HG02610 (cell line): ENCODE data around the gene PRKAG1.

Experiments
- ATAC-seq: cut with Tn5 transposase; IDR thresholded peaks from one replicate; pipeline ENCODE4 v1.9.1; 2021; ENCODE audit warnings: mild to moderate bottlenecking, moderate library complexity; ENCODE audit not compliant: unreplicated experiment

Gene PRKAG1

DNA sequence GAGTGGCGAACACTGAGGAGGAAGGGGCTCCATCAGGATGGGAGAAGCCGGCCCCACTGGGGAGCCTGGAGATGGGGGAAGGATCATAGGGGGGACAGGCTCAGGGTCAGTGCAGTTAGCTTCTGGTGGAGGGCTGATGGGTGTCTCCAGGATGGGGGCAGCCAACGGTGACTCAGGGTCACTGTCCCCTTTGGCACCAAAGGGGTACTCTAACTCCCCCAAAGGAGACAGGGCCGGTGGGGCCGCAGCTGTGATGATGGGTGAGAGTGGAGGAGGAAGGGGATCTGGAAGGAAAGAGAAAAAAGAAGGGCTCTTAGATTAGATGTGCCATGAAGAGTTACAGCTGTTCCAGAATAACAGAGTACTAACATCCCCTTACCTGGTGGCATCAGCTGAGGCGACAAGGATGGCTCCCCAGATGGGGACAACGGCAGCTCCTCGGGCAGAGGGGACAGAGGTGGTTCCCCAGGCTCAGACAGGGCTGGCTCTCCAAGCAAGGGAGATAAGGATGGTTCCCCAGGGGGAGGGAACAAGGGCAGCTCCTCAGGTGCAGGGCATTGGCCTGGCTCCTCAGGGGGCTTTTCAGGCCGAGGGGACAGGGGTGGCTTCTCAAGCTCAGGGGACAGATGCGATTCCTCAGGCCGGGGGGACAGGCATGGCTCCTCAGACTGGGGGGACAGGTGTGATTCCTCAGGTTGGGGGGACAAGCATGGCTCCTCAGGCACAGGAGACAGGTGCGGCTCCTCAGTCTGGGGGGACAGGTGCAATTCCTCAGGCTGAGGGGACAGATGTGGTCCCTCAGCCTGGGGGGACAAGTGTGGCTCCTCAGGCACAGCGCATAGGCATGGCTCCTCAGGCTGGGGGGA is 32.2 kb upstream of the PRKAG1 start:
- no peak for ATAC-seq

DNA sequence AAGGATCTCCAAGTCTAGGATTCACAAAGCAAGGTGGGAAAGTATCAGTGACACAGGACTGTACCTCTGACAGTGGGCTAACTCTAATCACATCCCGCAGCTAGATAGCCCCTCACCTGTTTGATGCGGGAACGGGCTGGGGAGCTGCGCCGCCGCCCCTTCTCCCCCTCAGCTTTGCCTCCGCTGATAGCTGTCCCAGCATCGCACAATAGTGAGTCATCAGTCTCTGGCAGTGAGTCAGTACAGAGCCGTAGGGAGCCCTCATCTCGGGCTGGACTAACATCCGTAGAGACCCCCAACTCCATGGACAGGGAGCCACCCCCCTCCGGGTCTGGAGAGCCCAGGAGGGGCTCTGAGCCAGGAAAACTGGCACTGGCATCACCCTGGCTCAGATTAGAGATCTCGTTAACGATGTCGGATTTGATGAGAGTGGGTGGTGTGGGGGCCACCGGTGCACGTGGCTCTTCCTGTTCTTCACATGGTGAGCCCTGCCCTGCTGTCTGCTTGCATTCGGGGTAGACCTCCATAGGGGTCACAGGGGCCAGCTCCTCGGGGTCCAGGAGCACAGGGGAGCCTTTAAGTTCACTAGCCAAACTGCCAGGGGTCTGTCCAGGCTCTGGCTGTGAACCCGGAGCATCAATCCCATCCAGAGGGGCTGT is 31.1 kb upstream of the PRKAG1 start:
- no peak for ATAC-seq

DNA sequence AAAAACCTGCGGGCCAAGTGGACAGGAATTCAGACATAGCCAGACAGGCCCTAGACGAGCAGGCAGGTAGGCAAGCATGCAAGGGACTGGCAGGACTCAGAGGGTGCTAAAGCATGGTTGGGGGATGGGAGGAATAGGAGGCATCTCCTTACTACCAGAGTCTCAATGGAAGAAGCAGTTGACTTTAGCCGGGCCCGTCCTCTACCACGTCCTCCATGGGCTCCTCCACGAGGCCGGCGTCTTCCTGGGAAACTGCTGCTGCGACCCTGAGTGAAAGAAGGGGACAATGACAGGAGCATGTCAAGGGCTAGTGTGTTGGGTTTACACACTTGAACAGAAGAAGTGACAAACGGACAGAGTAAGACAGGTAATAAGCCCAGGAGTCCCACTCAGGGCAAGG is 30.4 kb upstream of the PRKAG1 start:
- no peak for ATAC-seq

DNA sequence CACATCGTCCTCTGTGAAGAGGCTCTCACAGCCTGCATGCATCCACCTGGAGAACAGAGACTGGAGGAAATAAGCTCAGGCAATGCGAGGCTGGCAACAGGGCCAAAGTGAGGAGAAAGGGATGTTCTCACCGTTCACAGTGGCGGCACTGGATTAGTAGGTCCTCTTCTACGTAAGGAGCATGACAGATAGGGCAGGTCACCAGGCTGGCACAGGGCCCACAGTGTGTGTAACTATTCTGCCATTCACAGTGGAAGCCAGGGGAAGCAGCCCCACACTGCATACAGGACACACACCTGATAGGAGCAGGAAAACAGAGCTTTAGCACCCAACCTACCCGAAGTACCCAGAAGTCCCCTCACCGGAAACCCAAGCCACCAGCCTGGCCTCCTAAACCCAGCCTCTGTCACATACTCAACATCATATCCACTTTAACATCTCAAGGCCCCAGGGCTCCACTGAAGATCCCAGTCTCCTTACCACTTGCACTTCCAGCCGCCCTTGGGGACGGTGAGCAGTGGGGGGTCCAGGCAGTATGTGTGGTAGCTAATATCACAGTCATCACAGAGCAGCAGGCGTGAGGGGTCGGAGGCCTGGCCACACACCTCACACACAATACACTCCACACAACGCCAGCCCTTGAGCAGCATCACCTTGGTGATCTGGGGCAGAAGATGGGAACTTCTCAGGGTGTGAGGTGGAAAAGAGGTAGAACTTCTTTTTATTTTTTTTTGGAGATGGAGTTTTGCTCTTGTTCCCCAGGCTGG is 27.7 kb upstream of the PRKAG1 start:
- no peak for ATAC-seq

DNA sequence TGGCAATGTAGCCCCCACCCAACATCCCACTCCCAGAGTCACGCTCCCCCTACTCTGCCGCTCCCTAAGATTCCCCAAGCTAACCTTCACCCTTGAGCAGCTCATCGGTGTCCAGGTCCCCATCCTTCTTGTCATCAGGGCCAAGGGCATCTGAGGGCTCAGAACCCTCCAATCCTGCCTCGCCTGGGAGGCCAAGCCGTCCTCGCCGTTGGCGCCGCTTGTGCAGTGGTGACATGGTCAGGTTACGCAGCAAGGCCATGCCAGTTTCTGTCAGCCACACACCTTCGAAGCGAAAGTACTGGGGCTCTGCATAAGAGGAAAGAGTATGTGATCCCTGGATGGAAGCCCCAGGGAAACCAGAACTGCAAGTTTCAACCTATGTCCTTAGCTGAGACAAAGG is 26.1 kb upstream of the PRKAG1 start:
- no peak for ATAC-seq

DNA sequence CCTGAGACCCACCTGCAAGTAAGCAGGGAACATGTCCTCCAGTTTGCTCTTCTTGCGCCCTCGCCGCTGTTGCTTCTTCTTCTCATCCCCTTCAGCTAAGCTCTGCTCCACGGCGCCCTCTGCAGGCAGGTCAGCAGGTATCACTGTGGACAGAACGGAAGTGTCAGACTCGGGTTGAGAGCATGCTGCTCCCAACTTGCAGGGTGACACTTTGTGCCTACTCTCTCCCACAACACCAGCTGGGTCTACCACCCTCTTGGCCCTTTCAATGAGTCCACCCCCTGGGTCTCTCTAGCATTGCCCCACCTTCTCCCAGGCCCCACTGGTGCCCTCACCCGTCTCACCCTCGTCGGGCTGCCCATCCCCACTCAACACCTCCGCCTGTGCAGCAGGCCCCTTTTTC is 25.3 kb upstream of the PRKAG1 start:
- ATAC-seq = no peak

DNA sequence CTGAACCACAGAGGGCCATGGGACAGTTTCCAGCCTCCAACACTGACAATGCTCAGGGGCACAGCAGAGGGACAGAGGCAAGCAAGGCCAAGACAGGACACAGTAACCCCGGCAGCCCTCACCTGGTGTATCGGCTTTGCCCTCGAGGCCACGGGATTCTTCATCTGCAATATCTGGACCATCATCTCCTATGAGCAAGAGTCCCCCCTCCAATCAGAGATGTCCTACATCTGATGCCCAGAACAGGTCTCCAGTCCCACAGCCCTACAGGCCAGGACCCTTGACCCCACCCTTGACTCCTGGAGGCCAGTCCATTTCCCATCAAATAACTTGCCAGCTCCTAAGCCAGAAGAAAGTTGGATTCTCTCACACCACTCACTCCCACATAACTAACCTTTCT is 24.7 kb upstream of the PRKAG1 start:
- ATAC-seq = no peak

DNA sequence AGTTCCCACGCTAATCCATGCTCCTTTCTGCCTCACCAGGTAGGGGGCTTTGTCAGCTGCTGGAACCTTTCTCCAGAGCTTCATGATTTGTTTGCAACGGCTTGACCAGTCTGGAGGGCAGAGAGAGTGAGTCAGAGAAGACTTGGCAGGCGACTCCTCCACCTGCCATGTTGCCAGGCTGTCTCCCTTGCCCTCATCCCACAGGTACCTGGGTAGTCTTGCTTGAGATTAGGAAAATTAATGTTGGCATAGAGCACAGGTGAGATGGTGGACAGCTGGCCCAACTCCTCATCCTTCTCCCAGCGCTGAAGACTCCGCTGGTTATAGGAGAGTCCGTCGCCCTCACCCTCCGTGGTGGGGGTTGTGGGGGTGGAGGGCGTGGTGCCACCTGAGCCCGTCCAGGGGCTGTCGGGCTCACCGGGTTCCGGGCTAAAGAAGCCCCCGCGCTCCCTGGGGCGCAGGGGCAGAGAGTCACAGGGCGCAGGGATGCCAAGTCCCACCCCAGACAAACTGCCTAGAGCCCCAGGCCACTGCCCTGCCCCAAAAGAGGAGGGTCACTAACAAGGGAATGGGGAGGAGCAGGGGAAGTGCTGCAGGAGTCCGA is 23.4 kb upstream of the PRKAG1 start:
- no peak for ATAC-seq

DNA sequence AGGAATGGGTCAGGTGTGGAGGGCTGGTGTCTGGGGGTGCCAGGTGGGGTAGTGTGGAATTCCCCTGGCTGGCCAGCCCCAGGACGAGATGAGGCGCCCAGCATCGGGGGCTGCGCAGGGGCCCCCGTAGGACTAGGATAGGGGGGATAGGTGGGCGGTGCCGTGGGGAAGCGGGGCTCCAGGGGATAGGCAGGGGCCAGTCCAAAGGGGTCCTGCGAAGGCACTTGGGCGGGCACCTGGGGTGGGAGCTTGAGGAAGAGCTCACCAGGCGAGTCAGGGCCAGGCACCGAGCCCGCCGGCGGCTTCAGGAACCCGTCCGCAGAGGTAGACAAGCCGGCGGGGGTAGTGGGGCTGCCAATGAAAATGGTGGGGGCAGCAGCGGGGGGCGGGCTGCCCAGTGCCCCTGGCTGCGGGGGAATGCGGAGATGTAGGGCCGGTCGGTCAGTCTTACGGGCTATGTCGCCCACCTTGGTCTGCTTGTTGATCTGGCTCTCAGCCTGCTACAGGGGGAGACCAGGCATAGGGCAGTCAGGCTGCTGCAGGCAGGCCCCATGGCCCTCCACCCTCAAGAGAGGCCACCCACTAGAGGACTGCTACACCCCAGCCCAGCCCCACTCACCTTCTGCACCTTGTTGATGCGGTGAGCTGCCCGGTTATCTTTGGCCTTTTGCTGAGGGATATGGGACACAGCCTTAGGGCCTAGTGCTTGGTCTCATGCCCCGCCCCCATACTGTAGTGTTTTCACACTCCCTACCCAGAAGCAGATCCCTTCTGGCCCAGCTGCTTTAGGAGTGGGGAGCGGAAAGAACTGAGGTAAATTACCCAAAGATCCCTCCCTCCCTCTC is 22.7 kb upstream of the PRKAG1 start:
- ATAC-seq = no peak

DNA sequence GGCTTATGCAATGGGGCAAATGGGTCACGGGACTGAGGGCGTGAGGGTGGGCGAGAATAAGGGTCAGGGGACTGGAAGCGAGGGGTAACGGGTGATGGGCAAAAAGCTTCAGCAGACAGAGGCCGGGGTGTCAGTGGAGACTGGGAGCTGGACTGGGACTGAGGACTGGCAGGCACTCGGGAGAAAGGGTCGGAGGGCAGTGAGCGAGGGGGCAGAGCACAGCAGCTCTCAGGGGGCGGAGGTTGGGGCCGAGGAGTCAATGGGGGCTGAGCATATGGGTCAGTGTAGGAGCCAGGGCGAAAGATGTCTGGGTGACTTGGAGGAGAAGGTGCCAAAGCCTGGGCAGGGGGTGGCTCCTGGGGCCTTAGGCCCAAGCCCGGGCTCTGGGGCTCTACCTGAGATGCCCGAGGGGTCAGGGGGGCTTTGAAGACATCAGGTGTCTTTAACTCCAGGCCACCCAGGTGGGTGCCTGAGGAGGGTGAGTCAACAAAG is 21.8 kb upstream of the PRKAG1 start:
- no peak for ATAC-seq

DNA sequence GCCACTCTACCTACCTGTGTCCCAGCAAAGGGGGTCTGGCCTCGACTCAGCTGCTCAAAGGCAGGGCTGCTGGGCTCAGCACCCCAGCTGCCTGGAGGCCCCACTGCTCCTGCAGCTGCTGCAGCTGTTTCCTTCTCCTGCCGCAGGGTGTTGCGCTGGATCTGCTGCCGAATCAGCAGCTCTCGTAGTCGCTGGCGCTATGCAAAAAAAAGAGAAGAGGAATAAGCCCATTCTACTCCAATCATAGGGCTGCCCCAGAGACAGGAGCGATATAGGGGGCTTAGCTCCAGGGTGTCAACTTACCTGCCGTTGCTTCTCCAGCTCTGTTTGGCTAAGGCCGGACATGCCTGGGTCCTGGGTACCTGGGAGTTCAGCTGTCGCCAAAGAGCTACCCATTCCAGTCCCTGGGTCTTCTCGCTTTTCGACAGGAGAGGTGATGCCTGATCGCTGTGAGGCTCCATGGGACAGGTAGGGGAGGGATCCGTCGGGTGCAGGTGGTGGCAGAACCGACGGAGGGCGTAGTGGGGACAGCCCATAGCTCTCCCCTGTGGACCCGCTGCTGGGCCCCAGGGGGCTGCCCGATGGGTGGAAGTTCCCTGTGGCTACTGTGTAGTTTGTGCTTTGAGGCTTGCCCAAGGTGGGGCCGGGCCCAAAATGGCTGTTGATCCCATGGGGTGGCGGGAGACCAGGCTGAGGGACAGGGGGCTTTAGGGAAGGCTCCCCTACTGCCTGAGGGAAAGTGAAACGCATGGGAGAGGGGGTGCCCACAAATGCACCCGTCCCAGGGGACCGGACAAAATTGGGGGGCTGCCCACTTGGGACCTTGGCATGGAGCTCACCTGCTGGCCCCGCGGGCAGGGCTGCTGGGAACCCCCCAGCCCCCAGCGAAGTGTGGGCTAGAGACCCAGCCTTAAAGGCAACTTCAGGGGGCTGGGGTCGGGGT is 21.1 kb upstream of the PRKAG1 start:
- no peak for ATAC-seq

DNA sequence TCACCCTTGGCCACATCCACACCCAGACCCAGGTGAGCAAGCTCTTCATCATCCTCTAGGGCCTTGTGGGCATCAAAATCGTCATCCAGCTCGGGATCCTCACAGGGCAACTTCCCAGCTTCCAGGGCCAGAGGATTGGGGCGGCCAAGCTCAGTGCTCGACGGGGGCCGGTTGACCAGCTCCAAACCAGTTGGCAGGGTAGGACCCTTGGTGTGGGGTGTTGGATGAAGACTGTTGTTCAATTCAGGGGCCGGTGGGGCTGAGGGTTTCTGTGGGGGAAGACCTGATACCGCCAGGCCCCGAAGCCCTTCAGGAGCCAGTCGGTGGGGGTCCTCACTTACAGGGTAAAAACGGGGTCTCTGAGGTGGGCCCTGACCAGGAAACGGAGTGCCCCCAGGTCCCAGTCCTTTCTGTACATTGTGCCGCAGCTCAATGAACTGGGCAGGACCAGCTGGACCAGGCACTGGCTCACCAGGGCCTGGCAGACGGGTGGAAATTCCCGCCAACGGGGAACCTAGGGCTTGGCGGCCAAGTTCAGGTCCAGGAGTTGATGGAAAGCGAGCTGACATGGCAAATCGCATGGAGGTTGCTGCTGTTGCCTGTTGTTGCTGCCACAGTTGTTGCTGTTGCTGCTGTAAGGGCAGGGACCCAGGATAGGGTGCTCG is 19.8 kb upstream of the PRKAG1 start:
- no peak for ATAC-seq

DNA sequence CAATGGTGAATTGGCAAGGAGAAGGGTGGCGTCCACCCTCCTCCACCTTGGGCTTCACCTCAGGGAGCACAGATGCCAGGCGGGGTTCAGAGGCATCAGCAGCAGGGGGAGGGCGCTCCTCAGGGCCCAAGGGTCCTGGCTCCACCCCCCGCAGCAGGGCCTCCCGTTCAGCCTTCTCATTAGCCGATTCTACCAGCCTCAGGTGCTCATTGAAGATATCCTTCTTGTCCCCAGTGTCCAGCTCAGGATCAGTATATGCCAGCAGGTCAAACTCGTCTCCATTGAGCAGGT is 19.3 kb upstream of the PRKAG1 start:
- no peak for ATAC-seq

DNA sequence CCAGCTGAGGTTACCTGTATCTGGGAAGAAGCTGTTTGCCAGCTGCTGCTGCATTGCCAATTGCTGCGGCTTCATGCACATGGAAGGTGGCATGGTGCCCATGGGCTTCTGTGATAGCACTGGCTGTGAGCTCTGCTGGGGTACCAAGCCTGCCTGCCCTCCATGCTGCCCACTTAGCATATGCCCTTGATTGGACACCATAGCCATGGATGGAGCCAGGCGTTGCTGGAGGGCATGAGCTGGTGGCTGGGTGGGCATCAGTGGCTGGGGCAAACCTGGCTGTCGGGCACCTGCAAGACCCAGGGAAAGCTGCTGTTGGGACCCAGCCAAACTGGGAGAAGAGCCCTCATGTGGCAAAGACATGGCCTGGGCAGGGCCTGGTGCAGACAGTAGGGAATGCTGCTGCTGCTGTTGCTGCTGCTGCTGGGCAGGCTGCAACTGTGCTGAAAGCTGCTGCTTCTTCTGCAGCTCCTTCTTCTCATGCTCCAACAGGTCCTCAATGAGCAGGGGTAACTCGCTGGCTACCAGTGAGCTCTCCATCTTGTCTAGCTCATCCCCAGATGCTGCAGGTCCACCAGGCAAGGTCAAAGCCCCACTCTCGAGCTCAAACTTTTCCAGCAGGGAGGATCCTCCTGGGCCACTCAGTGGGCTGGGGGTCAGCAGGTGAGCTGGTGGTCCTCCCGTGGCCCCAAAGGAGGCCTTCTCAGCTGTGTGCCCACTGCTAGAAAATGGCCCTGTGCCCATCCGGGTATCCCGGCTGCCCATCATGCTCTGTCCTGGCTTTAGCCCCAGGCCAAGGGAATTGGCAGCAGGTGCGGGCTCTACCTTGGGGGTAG is 18.8 kb upstream of the PRKAG1 start:
- ATAC-seq = no peak

DNA sequence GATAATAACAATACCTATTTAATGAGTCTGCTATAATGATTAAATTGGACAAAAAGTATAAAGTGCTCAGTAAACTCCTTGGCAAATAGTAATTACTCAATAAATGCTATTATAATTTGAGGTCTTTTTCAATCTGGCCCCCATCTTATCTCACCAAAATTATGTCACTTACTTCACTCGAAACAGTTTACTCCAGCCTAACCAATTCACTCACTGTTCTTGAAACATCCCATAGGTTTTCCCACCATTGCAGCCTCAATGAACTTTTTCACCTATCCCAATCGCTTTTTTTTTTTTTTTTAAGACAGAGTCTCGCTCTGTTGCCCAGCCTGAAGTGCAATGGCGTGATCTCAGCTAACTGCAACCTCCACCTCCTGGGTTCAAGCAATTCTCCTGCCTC is 17.5 kb upstream of the PRKAG1 start:
- ATAC-seq = no peak

DNA sequence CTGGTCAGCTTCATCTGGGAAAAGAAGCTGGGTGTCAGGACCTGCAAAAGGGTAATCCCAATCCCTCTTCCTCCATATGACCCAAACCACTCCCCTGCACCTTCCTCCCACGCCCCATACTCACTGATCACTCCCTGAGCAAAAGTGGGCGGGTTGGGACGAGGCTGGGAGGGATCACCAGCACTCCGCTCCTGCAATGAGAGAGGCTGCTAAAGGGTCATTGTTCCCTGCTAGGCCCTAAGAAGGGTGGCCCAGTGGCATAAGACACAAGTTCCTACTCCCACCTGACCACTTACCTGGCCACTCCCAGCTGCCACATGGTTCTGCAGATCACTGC is 15.7 kb upstream of the PRKAG1 start:
- no peak for ATAC-seq

DNA sequence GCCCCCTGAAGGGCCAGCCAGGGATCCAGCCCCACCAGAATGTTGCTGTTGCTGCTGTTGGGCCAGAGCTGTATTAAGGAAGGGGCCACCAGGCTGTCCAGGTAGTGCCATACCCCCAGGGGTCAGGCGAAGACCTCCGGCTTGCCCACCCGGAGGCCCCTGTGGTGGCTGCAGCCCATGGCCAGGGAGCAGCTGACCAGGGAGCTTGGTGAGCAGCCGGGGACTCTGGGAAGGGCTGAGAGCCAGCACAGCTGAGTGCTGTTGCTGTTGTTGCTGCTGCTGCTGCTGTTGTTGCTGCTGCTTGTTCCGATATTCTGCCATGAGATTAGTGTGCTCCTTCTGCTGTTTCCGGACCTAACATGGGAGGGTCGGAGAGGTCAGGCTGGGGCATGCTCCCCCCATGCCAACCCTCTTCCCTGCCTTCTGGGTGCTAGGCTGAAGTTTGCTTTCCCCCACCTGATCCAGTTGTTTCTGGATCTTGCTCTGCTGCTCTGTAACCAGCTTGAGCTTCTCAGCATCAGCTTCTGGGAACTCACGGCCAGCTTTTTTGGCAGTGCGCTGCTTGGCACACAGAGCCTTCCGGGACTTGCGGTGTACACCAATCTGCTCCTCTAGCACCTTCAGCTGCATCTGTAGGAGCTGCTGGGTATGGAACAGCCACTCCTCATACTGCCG is 15.2 kb upstream of the PRKAG1 start:
- no peak for ATAC-seq
